Right lobe of liver (tissue), 6 donors: ENCODE data around the gene LRRC41. TPM values are rescaled to one million over a fixed set of nuclear protein-coding genes. Genes with fewer than 3 reads are reported as not detected.
A peak's percentile ranks its signal among the peaks of the same experiment; 100 is the strongest.
"Not testable (repeated sequence)": the region's sequence is repeated elsewhere in the genome, so short reads cannot be mapped to it uniquely, and the experiment has no call there.

Experiments used
- ATAC-seq, 4 donors: fragments of 200-7000 bp; cut with Tn5 transposase; one replicate each; pipeline ENCODE4 v1.9.1; 2020; ENCODE audit warnings: mild to moderate bottlenecking in 4 of 4, moderate library complexity in 4 of 4
- DNase-seq, 3 donors: peaks; one replicate each; pipeline ENCODE4 v3.0.0-alpha.2; 2020
- H3K27ac ChIP-seq, 3 donors: fragments of 200-600 bp; one replicate each; pipeline ENCODE4 v1.8.0; 2022
- H3K27me3 ChIP-seq, 2 donors: fragments of 200-600 bp; one replicate each; pipeline ENCODE4 v1.8.0; 2022
- H3K36me3 ChIP-seq, 4 donors: fragments of 200-600 bp; sonication (generic) in 1 of 4; one replicate each; pipeline versions ENCODE4 v1.5.1 to v1.8.0; 2017 to 2022; ENCODE audit warnings: control low read depth in 1 of 4
- H3K4me1 ChIP-seq, 4 donors: fragments of 200-600 bp; sonication (generic) in 1 of 4; one replicate each; pipeline versions ENCODE4 v1.5.1 to v1.8.0; 2017 to 2022; ENCODE audit warnings: control low read depth in 1 of 4
- H3K4me3 ChIP-seq, 3 donors: fragments of 200-600 bp; one replicate each; pipeline ENCODE4 v1.8.0; 2022
- H3K9me3 ChIP-seq, 4 donors: fragments of 200-600 bp; sonication (generic) in 1 of 4; one replicate each; pipeline versions ENCODE4 v1.5.1 to v1.8.0; 2017 to 2022; ENCODE audit warnings: control low read depth in 1 of 4
- CTCF ChIP-seq, 4 donors: fragments of 200-600 bp in 3 of 4; fragments of 450-650 bp in 1 of 4; IDR thresholded peaks; one replicate each; pipeline versions ENCODE4 v1.5.1 to v1.8.0; 2016 to 2022; ENCODE audit warnings: antibody characterized with exemption in 4 of 4, mild to moderate bottlenecking in 2 of 4
- POLR2A ChIP-seq: fragments of 450-650 bp; IDR thresholded peaks from one replicate; pipeline ENCODE4 v1.6.1; 2017; ENCODE audit warnings: antibody characterized with exemption, mild to moderate bottlenecking
- WGBS: methylation state at CpG from one replicate; pipeline ENCODE4 v1.1.6; 2018; ENCODE audit warnings: low coverage, low lambda C conversion rate; ENCODE audit not compliant: insufficient coverage; ENCODE audit errors: missing lambda C conversion rate; 5-methylcytosine and 5-hydroxymethylcytosine counted together
- intact Hi-C, 2 donors: fragments of 100-400 bp; cut with DNase I; formaldehyde crosslinking; loops; one replicate each; pipeline versions ENCODE4 v1.11.2 to v1.14.1; 2022
- total RNA-seq, 6 experiments: library from RNA; depleted of rRNA in 2 of 6; stranded (reverse); fragments of >200 nt in 2 of 6; fragmentation: NEBNext Ultra II Directional in 3 of 6; extraction: Animal tissue kit (Norgen Biotek cat#: 25700) in 3 of 6; gene quantifications; one replicate each; pipeline versions ENCODE4 v1.1.0 to v1.2.4, GENCODE V29; 2016 to 2023
- donor health status: DM: no; HTN: yes; CAD: no.
- donor health status: DM: no; HTN: no; CAD: no.
- donor health status: DM: no; HTN: no; CAD: no.
- donor health status: DM: no; HTN: yes; CAD: no.
- donor health status: DM: no; HTN: yes; CAD: no.

LRRC41 gene
- total RNA-seq, 6 experiments from 2014 or later, result 24.4 to 37.0 (median 29.0) TPM

GRCh38 chr1:46341222-46342083 lies 38.0 kb upstream of the LRRC41 start:
- Histone ChIP-seq H3K36me3 (peaks cover 0 to 14% (median 2%) of the 10 kb centered on the region in 4 donors), H3K4me1 (peaks cover 0 to 5% (median 0%) of the 10 kb centered on the region in 4 donors), H3K9me3 (no peaks in the 10 kb centered on the region), H3K4me3 (peak overlapping the region; percentile 69 to 89 (median 88)), H3K27me3 (no peaks in the 10 kb centered on the region), H3K27ac (peak overlapping the region; percentile 92 to 95 (median 94))
- WGBS, result 56% methylated on average over 30 of the region's 31 CpGs
- TF ChIP-seq CTCF (IDR thresholded peaks at IDR 0.05), result no peak
- TF ChIP-seq POLR2A, result no peak
- intact Hi-C loops, result no loop called here
- DNase-seq (peak in 2 of 3 donors; percentile 25 to 56), ATAC-seq (no peak)

- no peaks in the 10 kb centered on the region for H3K9me3 ChIP-seq
- no peaks in the 10 kb centered on the region for H3K27me3 ChIP-seq
- peaks cover 0 to 12% (median 2%) of the 10 kb centered on the region in 4 donors for H3K36me3 ChIP-seq
- DNase-seq (peak; percentile 90 to 94 (median 91)), ATAC-seq (peak; percentile 96 to 98 (median 97))
- H3K4me1 ChIP-seq, result peaks cover 0 to 5% (median 0%) of the 10 kb centered on the region in 4 donors
- H3K27ac ChIP-seq, result peak within 1 kb of the TSS; percentile 92 to 95 (median 94)
- intact Hi-C loops, result no loop called here
- TF ChIP-seq CTCF (IDR thresholded peaks at IDR 0.05), result peak; percentile 47 to 77 (median 67)
- peak; percentile 84 for TF ChIP-seq POLR2A
- peak within 1 kb of the TSS; percentile 69 to 89 (median 88) for H3K4me3 ChIP-seq
- under 1% methylated on average over 40 of the region's 53 CpGs for WGBS
Observed at GRCh38 chr1:46340404-46341221, 37.2 kb upstream of the LRRC41 start, which contains the start of gene NSUN4. Gene NSUN4 (plus strand): TSS chr1:46340807. CDS start chr1:46340827, 20 bp downstream.

- intact Hi-C loops, ATAC-seq, H3K36me3 ChIP-seq, H3K27me3 ChIP-seq, H3K4me3 ChIP-seq, DNase-seq, H3K9me3 ChIP-seq, H3K27ac ChIP-seq, H3K4me1 ChIP-seq: not testable (repeated sequence)
- WGBS, result 95% methylated on average over 9 of the region's 14 CpGs
Observed at GRCh38 chr1:46337409-46337808, 34.0 kb upstream of the LRRC41 start.

- no peaks in the 10 kb centered on the region for H3K36me3 ChIP-seq
- intact Hi-C loops, result no loop called here
- H3K27me3 ChIP-seq, result no peaks in the 10 kb centered on the region
- TF ChIP-seq POLR2A (no peak), CTCF (IDR thresholded peaks at IDR 0.05) (no peak)
- no peak overlapping the region for H3K4me3 ChIP-seq
- WGBS, result 85% methylated on average over 3 of the region's 3 CpGs
- H3K4me1 ChIP-seq, result peaks cover 0 to 2% (median 0%) of the 10 kb centered on the region in 4 donors
- DNase-seq (no peak), ATAC-seq (no peak)
- H3K9me3 ChIP-seq, result no peaks in the 10 kb centered on the region
- no peak overlapping the region for H3K27ac ChIP-seq
Observed at GRCh38 chr1:46335081-46335480, 31.7 kb upstream of the LRRC41 start.
